DMS79 (cell line): ENCODE data around the gene GID8.
A peak's percentile ranks its signal among the peaks of the same experiment; 100 is the strongest.

ENCODE experiments used
- DNase-seq: peaks from one replicate; lab custom pipeline; 2025; lab: John Stamatoyannopoulos, UW

Gene GID8

GRCh38 chr20:62902926-62903615, 34.9 kb upstream of the GID8 start:
- no peak for DNase-seq

- DNase-seq = no peak
These were observed 32.3 kb upstream of the GID8 start for GRCh38 chr20:62905536-62906117.

GRCh38 chr20:62906209-62906608, 31.7 kb upstream of the GID8 start:
- no peak for DNase-seq

GRCh38 chr20:62906647-62907375, 31.1 kb upstream of the GID8 start:
- no peak for DNase-seq

GRCh38 chr20:62907384-62908317, 30.3 kb upstream of the GID8 start:
- no peak for DNase-seq

- DNase-seq = peak; percentile 16
These were observed 28.8 kb upstream of the GID8 start for GRCh38 chr20:62908971-62909791.

GRCh38 chr20:62910217-62910766, 27.7 kb upstream of the GID8 start:
- no peak for DNase-seq

GRCh38 chr20:62910777-62911497, 27.0 kb upstream of the GID8 start:
- no peak for DNase-seq

- DNase-seq = no peak
These were observed 26.2 kb upstream of the GID8 start for GRCh38 chr20:62911701-62912280.

- DNase-seq = no peak
These were observed 24.8 kb upstream of the GID8 start for GRCh38 chr20:62913043-62913630.

GRCh38 chr20:62914436-62914835, 23.5 kb upstream of the GID8 start:
- no peak for DNase-seq

- DNase-seq = no peak
These were observed 22.9 kb upstream of the GID8 start for GRCh38 chr20:62914970-62915457.

- no peak for DNase-seq
These were observed 21.1 kb upstream of the GID8 start for GRCh38 chr20:62916703-62917476.

GRCh38 chr20:62917720-62918119, 20.2 kb upstream of the GID8 start:
- DNase-seq = no peak

GRCh38 chr20:62918147-62918546, 19.8 kb upstream of the GID8 start:
- no peak for DNase-seq

- no peak for DNase-seq
These were observed 19.1 kb upstream of the GID8 start for GRCh38 chr20:62918831-62919230.

- no peak for DNase-seq
These were observed 17.8 kb upstream of the GID8 start for GRCh38 chr20:62920039-62920645.

GRCh38 chr20:62921119-62921687, 16.7 kb upstream of the GID8 start:
- DNase-seq = no peak
